IPS-18a (cell line): ENCODE measurements around the gene KRTAP10-11.
"Not testable (repeated sequence)": the region's sequence is repeated elsewhere in the genome, so short reads cannot be mapped to it uniquely, and the experiment has no call there.

Experiments used
- H3K27ac ChIP-seq: one replicate; pipeline ENCODE4 v1.5.1; 2013; ENCODE audit warnings: low read length
- H3K27me3 ChIP-seq: one replicate; pipeline ENCODE4 v1.6.1; 2013; ENCODE audit warnings: mild to moderate bottlenecking, low read length; ENCODE audit not compliant: control insufficient read depth, insufficient read depth
- H3K36me3 ChIP-seq: one replicate; pipeline ENCODE4 v1.6.1; 2013; ENCODE audit warnings: low read depth, low read length; ENCODE audit not compliant: control insufficient read depth
- H3K4me1 ChIP-seq: one replicate; pipeline ENCODE4 v1.6.1; 2013; ENCODE audit warnings: low read depth, low read length; ENCODE audit not compliant: control insufficient read depth
- H3K4me3 ChIP-seq: one replicate; pipeline ENCODE4 v1.5.1; 2013; ENCODE audit warnings: low read length
- H3K9ac ChIP-seq: one replicate; pipeline ENCODE4 v1.6.1; 2013; ENCODE audit warnings: mild to moderate bottlenecking, low read length, moderate library complexity
- H3K9me3 ChIP-seq: one replicate; pipeline ENCODE4 v1.6.1; 2013; ENCODE audit warnings: low read depth, low read length; ENCODE audit not compliant: control insufficient read depth

KRTAP10-11 gene

DNA sequence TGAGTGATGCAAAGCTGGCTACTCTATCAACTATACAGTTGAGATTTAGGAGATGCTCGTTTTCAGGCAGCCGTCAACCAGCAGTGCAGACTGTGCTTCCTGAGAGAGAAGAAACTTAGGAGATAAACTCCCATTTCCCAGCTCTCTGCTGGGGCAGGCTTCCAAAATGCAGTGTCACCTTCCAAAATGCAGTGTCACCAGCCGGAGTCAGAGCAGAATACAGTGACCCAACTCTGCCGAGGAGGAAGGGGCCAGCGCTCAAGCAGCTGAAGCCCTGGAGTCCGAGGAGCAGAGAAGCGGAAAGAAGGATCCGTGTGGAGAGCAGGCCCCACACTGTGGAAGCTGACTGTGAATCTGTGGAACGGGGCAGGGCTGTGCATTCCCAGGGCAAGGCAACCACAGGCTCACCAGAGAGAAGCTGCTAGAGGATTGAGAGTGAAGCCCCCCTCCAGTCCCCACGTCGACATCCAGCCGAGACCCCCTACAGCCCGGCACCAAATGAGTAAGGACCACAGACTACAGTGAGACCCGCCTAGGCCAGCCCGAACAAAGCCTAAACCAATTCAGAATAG is 36.5 kb downstream of the KRTAP10-11 start:
- Histone ChIP-seq H3K4me1 (peaks cover 13% of the 10 kb centered on the region), H3K4me3 (no peak overlapping the region), H3K9ac (no peak overlapping the region), H3K27ac (no peak overlapping the region), H3K27me3 (no peaks in the 10 kb centered on the region), H3K9me3 (no peaks in the 10 kb centered on the region), H3K36me3 (no peaks in the 10 kb centered on the region)

DNA sequence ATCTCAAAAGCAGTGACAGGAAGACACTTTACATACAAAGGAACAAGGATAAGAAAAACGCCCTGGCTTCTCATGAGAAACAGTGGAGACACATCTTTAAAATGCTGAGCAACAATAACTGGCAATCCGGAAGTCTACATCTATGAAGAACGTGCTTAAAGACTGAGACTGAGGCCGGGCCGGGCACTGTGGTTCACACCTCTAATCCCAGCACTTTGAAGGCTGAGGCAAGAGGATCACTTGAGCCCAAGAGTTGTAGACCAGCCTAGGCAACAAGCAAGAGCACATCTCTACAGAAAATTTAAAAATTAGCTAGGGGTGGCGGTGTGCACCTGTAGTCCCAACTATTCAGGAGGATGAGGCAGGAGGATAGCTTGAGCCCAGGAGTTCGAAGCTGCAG is 37.9 kb downstream of the KRTAP10-11 start:
- Histone ChIP-seq H3K9ac (no peak overlapping the region), H3K27ac (no peak overlapping the region), H3K36me3 (no peaks in the 10 kb centered on the region), H3K9me3 (no peaks in the 10 kb centered on the region), H3K27me3 (no peaks in the 10 kb centered on the region), H3K4me1 (peaks cover 13% of the 10 kb centered on the region), H3K4me3 (no peak overlapping the region)

DNA sequence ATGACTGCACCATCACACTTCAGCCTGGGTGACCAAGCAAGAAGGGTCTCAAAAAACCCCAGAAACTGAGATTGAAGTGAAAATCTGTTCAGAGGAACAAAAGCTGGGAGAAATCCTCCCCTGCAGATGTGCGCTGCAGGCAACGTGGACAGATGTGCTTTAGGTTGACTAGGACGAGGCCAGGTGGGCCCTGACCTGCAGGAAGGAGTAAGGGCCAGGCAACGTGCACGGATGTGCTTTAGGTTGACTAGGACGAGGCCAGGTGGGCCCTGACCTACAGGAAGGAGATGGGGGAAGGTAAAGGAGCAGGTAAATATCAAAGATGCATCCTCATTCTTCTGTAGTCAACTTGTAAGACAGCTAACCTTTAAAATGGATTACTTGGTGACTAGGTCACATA is 38.3 kb downstream of the KRTAP10-11 start:
- Histone ChIP-seq H3K9ac (no peak overlapping the region), H3K4me3 (no peak overlapping the region), H3K27me3 (no peaks in the 10 kb centered on the region), H3K4me1 (peaks cover 13% of the 10 kb centered on the region), H3K9me3 (no peaks in the 10 kb centered on the region), H3K36me3 (no peaks in the 10 kb centered on the region), H3K27ac (no peak overlapping the region)

DNA sequence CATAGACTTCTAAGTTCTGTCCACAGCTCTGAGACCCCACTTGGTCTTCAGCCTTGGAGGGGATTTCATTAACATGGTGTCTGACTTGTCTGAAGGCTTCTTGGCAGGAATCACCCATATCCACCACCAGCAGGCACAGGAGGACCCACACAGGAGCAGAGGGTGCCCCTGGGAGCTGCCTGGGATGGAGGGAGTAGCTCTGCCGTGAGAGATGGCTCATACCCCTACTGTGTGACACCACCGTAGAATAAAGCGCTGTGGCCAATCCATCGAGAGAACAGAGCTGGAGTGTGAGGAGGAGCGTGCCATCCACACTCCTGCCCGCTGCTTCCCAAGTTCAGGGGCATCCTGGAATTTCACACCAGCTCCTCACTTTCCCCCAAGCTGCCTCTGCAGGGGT is 38.8 kb downstream of the KRTAP10-11 start:
- not testable (repeated sequence) for H3K9ac ChIP-seq, H3K36me3 ChIP-seq, H3K27me3 ChIP-seq, H3K9me3 ChIP-seq, H3K27ac ChIP-seq, H3K4me3 ChIP-seq
- H3K4me1 ChIP-seq: peaks cover 13% of the 10 kb centered on the region

DNA sequence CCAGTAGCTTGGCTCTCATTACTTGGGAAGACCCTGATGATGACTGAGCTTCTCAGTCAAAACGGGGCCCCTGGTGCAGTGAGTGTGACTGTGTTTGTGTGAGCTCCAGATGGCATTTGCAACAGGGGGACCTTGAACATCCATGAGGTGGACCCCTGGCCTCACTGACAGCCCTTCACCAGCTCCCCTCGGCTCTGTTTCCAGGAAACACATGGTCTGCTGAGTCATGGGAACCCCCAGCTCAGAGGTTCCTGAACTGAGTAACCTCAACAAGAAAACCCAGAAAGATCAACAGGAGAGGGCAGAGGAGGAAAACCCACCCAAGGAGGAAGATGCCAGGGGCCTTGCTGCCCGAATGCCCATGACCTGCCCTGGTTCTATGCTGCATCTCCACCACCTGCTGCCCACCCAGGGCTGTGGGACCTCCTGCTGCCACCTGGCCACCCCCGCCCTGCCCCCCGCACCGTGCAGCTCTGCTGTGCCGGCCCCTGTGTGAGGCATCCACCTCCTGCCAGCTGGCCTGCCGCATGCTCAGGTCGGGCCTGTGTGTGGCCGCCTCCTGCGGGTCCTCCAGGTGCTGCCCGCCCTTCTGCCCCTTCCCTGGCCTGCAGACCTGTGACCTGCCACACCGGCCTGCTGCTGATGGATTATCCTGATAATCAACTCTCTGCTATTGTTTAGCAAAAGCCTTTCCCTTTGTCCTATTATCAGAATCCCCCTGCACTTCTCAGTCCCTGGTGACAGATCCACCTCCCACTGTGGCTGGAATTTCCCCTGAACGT is 40.0 kb downstream of the KRTAP10-11 start:
- H3K27me3 ChIP-seq: no peaks in the 10 kb centered on the region
- no peaks in the 10 kb centered on the region for H3K36me3 ChIP-seq

DNA sequence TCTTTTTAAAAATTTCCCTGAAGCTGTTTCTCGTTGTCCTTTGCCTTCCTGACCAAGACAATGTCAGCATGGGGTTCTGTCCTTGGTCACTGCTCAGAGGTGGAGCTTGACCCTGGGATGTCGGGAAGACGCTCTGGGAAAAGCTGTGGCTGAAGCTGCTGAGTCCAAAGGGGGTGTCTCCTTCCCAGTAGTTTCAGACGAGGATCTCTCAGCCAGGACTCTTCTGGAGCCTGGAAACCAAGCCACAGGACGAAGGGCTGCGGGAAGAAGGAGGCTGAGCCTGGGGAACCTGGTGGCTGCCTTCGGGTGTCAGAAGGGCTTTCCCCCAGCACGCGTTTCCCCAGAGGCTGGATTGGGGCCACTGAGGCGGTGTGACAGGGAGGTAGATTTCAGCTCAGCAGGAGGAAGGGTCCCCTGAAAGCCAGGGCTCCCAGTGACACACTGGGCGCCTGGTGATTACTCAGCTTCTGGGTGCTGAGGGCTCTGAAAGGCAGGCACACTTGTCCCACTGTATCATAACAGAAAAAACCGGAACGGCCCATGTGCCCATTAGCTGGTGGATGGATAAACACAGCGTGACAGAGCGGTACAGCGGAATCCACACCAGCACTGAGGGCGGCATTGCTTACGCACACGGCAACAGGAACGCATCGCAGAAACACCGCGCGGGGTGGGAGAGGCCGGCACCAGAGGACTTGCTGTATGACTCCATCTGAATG is 40.8 kb downstream of the KRTAP10-11 start:
- no peak overlapping the region for H3K27ac ChIP-seq
- H3K27me3 ChIP-seq: no peaks in the 10 kb centered on the region
- peaks cover 13% of the 10 kb centered on the region for H3K4me1 ChIP-seq
- no peak overlapping the region for H3K4me3 ChIP-seq
- no peaks in the 10 kb centered on the region for H3K36me3 ChIP-seq
- no peaks in the 10 kb centered on the region for H3K9me3 ChIP-seq
- no peak overlapping the region for H3K9ac ChIP-seq

More for the DNA sequence above, 40.0 kb downstream of the KRTAP10-11 start:
- no peak overlapping the region for H3K27ac ChIP-seq
- no peak overlapping the region for H3K4me3 ChIP-seq
- H3K9ac ChIP-seq: no peak overlapping the region
- H3K9me3 ChIP-seq: no peaks in the 10 kb centered on the region
- peaks cover 13% of the 10 kb centered on the region for H3K4me1 ChIP-seq

DNA sequence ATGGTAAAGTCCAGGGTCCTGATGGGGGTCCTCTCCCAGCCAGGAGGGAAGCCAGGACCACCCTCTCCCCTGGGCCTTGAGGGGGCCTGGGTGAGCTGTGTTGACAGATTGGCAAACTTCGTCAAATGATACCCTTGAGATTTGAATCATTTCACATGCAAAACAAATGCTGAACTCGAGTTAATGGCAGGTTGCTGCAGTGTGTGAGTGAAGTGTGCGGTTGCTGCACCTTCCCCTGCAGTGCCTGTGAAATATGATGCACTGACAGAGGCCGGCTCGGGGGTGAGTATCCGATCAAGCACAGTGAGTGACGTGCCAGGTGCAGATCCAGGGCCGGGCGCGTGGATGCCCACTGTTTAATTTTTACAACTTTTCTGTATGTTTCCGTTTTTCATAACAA is 41.5 kb downstream of the KRTAP10-11 start:
- peaks cover 4% of the 10 kb centered on the region for H3K9me3 ChIP-seq
- H3K27ac ChIP-seq: no peak overlapping the region
- no peak overlapping the region for H3K9ac ChIP-seq
- no peaks in the 10 kb centered on the region for H3K27me3 ChIP-seq
- H3K4me1 ChIP-seq: peaks cover 13% of the 10 kb centered on the region
- H3K4me3 ChIP-seq: no peak overlapping the region
- H3K36me3 ChIP-seq: no peaks in the 10 kb centered on the region

DNA sequence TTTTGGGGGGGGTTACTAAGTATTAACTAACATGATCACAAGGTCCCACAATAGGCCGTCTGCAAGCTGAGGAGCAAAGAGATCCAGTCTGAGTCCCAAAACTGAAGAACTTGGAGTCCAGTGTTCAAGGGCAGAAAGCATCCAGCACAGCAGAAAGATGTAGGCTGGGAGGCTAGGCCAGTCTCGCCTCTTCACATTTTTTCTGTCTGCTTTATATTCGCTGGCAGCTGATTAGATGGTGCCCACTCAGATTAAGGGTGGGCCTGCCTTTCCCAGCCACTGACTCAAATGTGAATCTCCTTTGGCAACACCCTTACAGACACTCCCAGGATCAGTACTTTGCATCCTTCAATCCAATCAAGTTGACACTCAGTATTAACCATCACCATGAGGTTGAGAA is 43.5 kb downstream of the KRTAP10-11 start:
- H3K9ac ChIP-seq, H3K27me3 ChIP-seq, H3K27ac ChIP-seq, H3K4me3 ChIP-seq, H3K36me3 ChIP-seq: not testable (repeated sequence)
- Histone ChIP-seq H3K9me3 (peaks cover 12% of the 10 kb centered on the region), H3K4me1 (peaks cover 13% of the 10 kb centered on the region)

DNA sequence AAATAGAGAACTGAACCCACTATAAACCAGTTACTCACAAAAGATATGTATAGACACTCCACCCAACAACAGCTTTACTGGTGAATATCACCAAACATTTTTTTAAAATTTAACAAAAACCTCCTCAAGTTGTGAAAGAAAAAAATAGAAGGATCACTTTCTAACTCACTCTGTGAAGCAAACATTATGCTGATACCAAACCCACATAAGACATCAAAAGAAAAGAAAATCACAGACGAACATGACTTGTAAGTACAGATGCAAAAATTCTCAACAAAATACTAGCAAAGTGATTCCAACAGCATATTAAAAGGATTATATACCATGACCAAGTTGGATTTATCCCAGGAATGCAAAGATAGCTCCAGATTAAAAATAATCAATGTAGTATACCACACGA is 45.5 kb downstream of the KRTAP10-11 start:
- peaks cover 5% of the 10 kb centered on the region for H3K4me1 ChIP-seq
- H3K36me3 ChIP-seq: no peaks in the 10 kb centered on the region
- no peak overlapping the region for H3K4me3 ChIP-seq
- no peaks in the 10 kb centered on the region for H3K27me3 ChIP-seq
- no peak overlapping the region for H3K9ac ChIP-seq
- H3K27ac ChIP-seq: no peak overlapping the region
- H3K9me3 ChIP-seq: peaks cover 12% of the 10 kb centered on the region

DNA sequence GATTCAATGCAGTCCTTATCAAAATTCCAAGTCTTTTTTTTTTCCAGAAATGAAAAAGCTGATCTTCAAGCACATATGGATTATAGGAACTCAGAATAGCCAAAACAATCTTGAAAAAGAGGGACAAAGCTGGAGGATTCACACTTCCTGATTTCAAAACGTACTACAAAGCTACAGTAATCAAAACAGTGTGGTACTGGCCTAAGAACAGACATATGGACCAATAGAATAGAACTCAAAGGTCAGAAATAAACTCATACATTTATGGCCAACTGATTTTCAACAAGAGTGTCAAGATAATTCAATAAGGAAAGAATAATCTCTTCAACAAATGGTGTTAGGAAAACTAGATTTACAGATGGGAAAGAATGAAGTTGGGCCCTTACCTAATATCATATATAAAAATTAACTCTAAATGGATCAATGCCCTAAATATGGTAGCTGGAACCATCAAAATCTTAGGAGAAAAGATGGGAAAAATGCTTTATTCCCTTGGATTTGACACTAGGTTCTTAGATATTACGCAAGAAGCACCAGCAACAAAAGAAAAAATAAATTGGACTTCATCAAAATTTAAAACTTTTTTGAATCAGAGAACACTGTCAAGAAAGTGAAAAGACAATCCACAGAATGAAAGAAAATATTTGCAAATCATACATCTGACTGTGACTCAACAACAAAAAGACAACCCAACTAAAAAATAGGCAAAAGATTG is 46.7 kb downstream of the KRTAP10-11 start:
- no peak overlapping the region for H3K9ac ChIP-seq
- peaks cover 5% of the 10 kb centered on the region for H3K4me1 ChIP-seq
- H3K27ac ChIP-seq: no peak overlapping the region
- peaks cover 12% of the 10 kb centered on the region for H3K9me3 ChIP-seq
- no peak overlapping the region for H3K4me3 ChIP-seq
- no peaks in the 10 kb centered on the region for H3K27me3 ChIP-seq
- no peaks in the 10 kb centered on the region for H3K36me3 ChIP-seq

DNA sequence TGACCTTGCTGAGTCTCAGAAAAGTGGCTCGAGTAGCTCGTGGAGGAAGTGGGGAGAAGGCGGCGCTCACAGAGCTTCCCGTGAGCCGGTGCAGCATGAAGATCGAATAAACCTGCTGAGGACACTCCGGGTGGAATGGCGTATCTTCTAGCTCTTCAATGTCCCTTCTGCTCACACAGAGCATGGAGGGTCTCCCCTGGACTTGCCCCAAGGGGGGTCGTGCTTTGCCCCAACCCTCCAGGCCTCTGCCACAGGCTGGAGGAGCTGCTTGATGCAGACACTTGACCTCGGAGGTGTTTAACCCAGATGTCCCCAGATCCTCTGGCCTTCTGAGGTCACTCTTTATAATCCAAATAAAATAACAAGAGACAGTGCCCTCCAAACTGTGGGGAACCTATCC is 48.6 kb downstream of the KRTAP10-11 start:
- H3K9me3 ChIP-seq: peaks cover 12% of the 10 kb centered on the region
- no peaks in the 10 kb centered on the region for H3K27me3 ChIP-seq
- H3K4me3 ChIP-seq: no peak overlapping the region
- no peak overlapping the region for H3K9ac ChIP-seq
- H3K4me1 ChIP-seq: peaks cover 11% of the 10 kb centered on the region
- H3K36me3 ChIP-seq: no peaks in the 10 kb centered on the region
- H3K27ac ChIP-seq: no peak overlapping the region
